ENCODE data around the gene MCC.

Gene MCC

DNA sequence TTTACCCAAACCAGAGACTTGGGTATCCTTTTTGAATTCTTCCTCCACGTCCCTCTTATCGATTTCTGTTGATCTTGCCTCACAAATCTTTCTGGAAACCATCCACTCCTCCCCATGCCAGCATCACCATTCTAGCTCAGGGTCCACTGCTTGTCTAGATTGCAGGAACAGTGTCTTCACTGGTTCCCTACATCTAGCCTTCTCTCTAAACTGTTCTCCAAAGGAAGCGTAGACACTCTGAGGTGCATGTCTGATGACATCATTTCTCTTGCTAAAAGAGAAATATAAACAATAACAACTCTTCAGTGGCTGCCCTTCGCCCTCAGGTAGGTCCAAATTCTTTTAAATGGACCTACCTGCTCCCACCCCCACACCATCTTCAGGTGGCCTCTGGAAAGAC, 311.5 kb downstream of the MCC start:
- no peak for DNase-seq (ENCODE audit: low spot score)

DNA sequence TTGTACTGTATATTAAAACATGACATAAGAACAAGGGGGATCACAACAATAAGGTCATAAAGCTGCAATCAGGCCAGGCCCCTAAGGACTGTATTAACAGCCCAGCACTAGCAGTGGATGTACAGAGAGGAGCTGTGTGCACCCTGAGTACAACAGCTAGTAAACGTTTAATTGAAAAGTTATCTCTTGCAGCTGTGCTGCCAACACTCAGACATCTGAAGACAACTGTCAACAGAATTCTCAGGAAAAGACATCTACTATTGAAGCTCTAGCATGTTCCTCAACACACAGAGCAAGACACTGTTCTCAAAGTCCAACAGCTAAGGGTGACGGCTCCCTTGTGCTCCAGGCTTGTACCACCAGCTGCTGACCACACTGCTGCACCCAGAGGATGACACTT, 312.1 kb downstream of the MCC start:
- no peak for DNase-seq (ENCODE audit: low spot score)

DNA sequence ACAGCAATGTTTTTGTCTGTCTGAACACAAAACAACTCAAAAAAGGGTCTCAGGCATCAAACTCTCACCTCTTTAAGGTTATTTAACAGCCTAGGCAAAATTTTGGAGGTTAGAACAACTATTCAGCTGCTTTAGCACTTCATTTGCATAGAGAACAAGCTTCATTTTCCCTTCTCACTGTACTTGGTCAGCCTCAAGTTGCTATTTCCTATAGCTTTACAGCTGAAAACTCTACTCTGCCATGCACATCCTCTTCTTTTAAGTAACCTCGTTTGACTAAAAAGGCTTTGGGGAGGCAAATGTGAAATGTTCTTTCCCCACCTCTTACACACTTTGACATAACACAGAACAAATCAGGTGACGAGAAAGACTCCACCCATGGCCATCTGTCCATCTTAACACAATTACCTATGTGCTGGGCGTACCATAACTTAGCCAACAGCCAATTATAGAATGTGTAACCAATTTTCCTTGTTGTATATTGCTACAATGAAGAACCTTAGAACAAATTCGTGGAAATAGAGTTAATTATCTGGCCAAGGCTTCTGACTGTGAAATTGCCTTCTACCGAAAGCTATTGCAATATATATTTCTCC, 315.9 kb downstream of the MCC start:
- DNase-seq (ENCODE audit: low spot score): no peak

GRCh38 chr5:113171520-113171919, 316.7 kb downstream of the MCC start:
- DNase-seq (ENCODE audit: low spot score): no peak

DNA sequence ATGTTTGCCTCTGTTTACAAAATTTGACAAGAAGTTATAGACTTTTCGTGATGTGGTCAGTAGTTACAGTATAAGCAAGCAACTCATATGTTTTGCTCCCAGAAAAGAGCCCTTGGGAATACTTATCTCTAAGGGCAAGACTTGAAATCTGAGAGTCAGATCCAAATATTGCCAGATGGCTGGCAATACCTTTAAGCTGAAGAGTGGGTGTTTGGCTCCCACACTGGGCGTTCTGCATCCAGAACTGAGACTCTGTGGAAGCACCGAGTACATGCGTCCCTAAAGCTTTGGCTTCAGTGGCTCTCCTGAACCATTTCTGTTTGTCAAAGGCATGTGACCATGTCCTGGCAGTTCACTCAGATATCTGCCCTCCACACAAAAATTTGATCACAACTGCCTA, 317.5 kb downstream of the MCC start:
- no peak for DNase-seq (ENCODE audit: low spot score)

DNA sequence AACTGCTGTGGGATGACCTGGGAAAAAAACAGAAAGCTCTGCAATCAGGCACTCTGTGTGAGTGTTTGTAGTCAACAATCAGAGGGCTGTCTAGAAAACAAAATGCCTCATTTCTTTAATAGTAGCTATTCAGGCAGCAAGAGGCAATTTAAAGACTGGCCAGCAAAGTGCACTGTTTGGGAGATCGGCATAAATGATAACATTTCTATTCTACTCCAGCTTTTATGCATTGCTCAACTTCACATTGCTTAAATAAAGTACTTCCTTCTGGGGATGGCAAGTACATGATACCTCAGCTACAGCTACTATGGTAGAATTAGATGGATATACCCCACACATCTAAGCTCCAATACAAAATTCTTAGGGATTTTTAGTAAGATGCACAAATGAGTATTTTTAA, 318.5 kb downstream of the MCC start:
- no peak for DNase-seq (ENCODE audit: low spot score)

DNA sequence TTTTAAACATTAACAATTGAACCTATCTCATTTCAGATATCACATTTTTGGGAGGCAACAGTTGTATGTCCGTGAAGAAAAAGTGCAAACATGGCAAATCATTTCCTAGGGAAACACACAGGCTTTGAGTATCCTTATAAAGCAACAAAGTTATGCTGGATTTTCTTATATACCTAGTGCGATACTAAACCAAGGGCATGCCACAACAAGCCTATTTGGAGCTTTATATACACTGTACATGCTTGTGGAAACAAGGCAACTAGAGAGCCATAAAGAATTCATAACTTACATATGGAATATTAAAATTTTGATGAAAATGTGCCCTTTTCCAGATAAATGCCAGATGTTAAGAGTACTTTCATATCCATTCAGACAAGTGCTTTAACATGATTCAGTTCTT, 320.3 kb downstream of the MCC start:
- DNase-seq (ENCODE audit: low spot score): no peak

DNA sequence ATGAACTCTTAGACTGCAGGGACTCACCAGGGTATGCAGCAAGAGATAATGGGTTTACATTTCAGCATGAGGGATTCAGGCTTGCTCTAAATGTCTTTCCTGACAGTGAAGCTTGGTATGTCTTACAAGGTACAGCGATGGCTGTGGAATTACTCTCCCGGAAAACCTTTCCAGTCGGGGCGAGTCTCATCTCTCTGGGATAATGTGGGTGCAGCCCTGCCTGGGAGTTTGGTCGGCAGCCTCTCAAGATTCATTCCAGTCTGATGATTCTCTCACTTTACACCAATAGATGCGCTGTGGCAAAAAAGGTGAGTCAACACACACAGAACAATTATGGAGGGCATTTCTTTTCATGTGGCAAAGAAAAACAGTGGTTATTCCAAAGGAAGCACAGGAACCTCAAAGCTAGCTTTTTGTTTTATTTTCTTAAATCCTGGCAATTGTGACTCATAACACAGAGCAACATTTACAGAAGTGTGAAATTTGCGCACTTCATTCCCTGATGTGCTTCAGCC, 321.3 kb downstream of the MCC start:
- DNase-seq (ENCODE audit: low spot score): no peak

DNA sequence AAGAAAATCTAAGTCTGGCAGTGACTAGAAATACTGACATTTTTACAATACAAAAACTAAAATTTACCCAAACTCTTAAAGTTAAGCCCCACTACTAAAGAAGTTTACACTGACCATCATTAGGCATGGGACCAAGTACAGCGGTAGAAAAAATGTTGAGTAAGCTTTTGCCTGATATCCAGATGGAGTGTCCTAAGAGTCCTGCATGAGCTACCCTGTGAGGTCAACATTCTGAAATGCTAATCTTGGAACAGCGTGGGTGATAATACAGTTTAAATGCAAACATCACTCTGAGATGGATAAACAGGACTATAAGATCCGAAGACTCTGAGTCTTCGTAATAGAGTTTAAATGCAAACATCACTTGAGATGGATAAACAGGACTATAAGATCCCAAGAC, 322.0 kb downstream of the MCC start:
- DNase-seq (ENCODE audit: low spot score): no peak

GRCh38 chr5:113164021-113164420, 324.2 kb downstream of the MCC start:
- DNase-seq (ENCODE audit: low spot score): no peak

GRCh38 chr5:113163328-113163727, 324.9 kb downstream of the MCC start:
- DNase-seq (ENCODE audit: low spot score): no peak

DNA sequence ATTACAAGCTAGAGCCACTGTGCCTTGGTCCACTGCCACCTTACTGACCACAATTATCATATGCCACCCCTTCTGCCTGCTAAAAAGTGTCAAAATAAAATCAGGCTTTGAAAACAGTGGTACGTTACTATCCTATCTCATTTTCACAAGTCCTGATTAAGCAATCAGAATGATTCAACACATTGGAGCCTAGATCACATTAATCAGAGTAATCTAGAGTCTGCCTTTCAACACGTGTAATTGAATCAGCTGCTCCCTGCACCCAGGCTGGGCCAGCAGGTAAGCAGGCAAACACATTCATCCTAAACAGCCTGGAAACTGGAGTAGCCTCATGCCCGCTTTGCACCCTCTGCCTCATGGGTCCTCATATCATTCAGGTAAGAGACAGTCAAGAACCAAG, 325.5 kb downstream of the MCC start:
- no peak for DNase-seq (ENCODE audit: low spot score)

- DNase-seq (ENCODE audit: low spot score): no peak
Measured at GRCh38 chr5:113162208-113162607, 326.0 kb downstream of the MCC start.

GRCh38 chr5:113161806-113162205, 326.4 kb downstream of the MCC start:
- no peak for DNase-seq (ENCODE audit: low spot score)

- DNase-seq (ENCODE audit: low spot score): no peak
Measured at GRCh38 chr5:113157886-113158285, 330.4 kb downstream of the MCC start.

DNA sequence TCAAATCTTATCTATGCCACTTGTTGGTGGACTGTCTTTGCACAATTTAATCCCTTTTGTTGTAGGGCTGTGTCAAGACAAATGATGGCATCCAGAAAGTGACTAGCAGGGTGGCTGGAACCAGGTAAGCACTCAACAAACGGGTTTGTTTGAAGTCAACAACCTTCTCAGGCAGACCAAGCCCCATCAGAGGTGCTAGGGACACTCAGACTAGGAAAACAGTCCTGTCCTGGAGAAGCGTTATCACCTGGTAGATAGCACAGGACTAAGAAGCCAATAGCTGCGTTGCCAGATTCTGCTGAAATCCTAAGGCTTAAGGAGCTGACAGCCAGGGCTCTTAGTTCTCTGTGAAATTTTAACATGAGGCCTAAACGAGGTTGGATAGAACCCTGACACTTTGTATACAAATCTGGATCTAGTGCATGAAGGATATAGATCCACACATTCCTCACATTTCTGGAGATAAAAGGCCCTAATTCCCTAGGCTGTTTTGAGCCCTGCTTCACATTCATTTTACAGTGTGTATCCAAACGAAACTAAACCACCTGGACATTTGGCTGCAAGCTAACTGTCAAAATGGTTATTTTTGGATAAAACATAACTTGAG, 331.9 kb downstream of the MCC start:
- no peak for DNase-seq (ENCODE audit: low spot score)

DNA sequence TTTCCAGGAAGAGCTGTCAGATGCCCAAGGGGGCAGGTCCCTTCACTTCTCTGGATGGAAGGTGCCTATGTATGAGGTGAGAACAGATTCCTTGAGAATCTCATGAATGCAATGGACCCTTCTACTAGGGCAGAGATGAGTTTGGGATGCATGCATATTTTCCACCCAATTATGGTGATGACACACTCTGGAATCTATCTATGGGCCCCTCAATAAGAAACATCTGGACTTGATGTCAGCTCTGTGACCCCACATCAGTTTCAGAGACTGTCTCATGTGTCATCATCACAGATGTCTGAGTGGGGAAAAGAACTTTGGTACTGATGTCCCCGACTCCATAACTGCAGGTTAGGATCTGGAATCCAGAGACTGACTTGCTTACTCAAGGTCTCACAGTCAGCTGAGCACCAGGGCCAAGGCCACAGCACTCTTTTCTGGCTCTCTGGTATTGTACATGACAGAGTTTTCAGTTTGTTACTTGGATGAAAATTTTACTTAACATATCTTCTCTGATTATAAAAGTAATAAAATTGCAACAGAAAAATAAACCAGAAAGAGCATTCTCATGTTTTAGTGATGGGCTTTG, 334.6 kb downstream of the MCC start:
- no peak for DNase-seq (ENCODE audit: low spot score)

DNA sequence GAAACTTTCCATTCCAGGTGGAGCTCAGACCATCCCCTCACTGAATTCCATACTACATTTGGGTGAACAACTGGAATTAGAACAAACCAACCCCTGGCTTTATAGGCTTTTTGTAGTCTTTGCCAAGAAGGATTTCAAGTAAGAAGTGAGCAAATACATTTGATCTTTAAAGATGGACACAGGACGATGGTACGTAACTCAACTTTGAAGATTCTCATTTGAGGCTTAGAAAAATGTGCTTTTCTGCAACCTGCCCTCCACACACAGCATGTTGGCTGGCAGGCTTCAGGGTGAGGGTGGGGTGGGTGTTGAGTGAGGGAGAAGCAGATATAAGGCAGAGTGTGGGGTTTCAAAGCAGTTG, 335.9 kb downstream of the MCC start:
- DNase-seq (ENCODE audit: low spot score): no peak

- no peak for DNase-seq (ENCODE audit: low spot score)
Measured at GRCh38 chr5:113151641-113152379, 336.4 kb downstream of the MCC start.

DNA sequence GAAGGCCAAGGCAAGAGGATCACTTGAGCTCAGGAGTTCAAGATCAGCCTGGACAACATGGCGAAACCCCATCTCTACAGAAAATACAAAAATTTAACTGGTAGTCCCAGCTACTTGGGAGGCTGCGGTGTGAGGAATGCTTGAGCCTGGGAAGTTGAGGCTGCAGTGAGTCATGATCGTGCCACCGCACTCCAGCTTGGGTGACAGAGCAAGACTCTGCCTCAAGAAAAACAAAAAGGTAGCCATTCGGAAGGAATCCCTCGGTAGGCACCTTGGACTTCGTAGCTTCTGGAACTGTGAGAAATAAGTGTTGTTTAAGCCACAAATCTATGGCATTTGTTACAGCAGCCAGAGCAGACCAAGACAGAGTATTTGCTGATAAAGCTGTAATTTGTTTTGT, 337.4 kb downstream of the MCC start:
- no peak for DNase-seq (ENCODE audit: low spot score)

- DNase-seq (ENCODE audit: low spot score): no peak
Measured at GRCh38 chr5:113150221-113150620, 338.0 kb downstream of the MCC start.

DNA sequence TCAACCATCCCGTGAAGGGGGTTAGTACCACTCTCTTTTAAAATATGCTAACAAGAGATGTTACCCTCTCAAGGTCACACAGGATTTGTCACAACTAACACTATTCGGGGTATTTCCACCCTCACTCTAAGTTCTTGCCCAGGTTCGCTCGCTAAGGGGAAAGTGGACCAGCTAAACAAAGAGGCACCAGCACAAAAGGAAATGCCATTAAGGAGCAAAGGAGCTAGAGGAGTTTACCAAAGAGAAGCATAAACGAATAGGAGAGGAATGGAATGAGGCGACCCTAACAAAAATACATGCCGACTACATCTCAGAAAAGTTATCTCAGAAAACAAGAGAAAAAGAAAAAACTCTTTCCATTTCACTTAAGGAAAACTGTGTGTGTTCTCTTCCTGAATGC, 340.7 kb downstream of the MCC start:
- no peak for DNase-seq (ENCODE audit: low spot score)

GRCh38 chr5:113147101-113147508, 341.1 kb downstream of the MCC start:
- no peak for DNase-seq (ENCODE audit: low spot score)

Measured in iPS-NIHi11 (cell line).